SH-SY5Y (cell line): ENCODE results near the gene SIRPA.

Source experiments
- GATA2 ChIP-seq: IDR thresholded peaks from 2 replicates; pipeline ENCODE4 v1.6.1; 2011; ENCODE audit warnings: mild to moderate bottlenecking, low read depth, low read length
- GATA3 ChIP-seq: IDR thresholded peaks from 2 replicates; pipeline ENCODE4 v1.6.1; 2011; ENCODE audit warnings: low read depth, mild to moderate bottlenecking, low read length, moderate library complexity

- TF ChIP-seq GATA2 = no peak
- TF ChIP-seq GATA3 = no peak
These were observed 44.0 kb downstream of the SIRPA start for GRCh38 chr20:1939270-1939595.
